ENCODE measurements around the gene DYSF. TPM values are rescaled to one million over a fixed set of nuclear protein-coding genes. Genes with fewer than 3 reads are reported as not detected.

DYSF gene
- 1.4 and 4.3 TPM in 2 replicates for total RNA-seq

GRCh38 chr2:71453404-71454220 is at the start of gene DYSF:
DYSF (plus strand) TSS chr2:71453561.

Other genes with a start within 250 kb of the DYSF start
- gene PAIP2B, start 226.5 kb upstream of the DYSF start, total RNA-seq, result 0.52 and 1.0 TPM in 2 replicates
- 40.3 and 76.5 TPM in 2 replicates for gene ZNF638, start 121.8 kb upstream of the DYSF start, total RNA-seq